ENCODE data around the gene CPT2. TPM values are rescaled to one million over a fixed set of nuclear protein-coding genes. Genes with fewer than 3 reads are reported as not detected.

The CPT2 gene
- total and polyA plus RNA-seq, 2 experiments from 2014 or later, result 15.2 to 16.2 TPM

GRCh38 chr1:53250325-53250724 lies 53.7 kb downstream of the CPT2 start:
- Histone ChIP-seq H3K4me3 (no peak overlapping the region), H4K20me1 (ENCODE audit: insufficient read depth) (no peaks in the 10 kb centered on the region), H3K4me2 (ENCODE audit: unreplicated experiment) (no peak overlapping the region), H3K9ac (no peak overlapping the region), H3K27me3 (replicated peaks; ENCODE audit: insufficient read depth) (no peaks in the 10 kb centered on the region), H3K9me3 (ENCODE audit: low read depth) (no peaks in the 10 kb centered on the region), H2AFZ (no peak overlapping the region), H3K27ac (no peak overlapping the region), H3F3A (ENCODE audit: insufficient read depth) (peaks cover 14% of the 10 kb centered on the region), H3K79me2 (ENCODE audit: insufficient read depth) (no peaks in the 10 kb centered on the region), H3K4me1 (ENCODE audit: insufficient read depth) (peaks cover 22% of the 10 kb centered on the region), H3K9me2 (ENCODE audit: insufficient read depth) (no peaks in the 10 kb centered on the region), H3K36me3 (ENCODE audit: low read depth) (no peaks in the 10 kb centered on the region)
- 93 to 95% methylated on average over 4 of the region's 4 CpGs for WGBS, 2 experiments (ENCODE audit: low coverage in 1 of 2, low lambda C conversion rate in 2 of 2, missing lambda C conversion rate in 2 of 2)
- in situ Hi-C loops (cut with MboI), result no loop called here
- no peak for TF ChIP-seq EZH2phosphoT487 (IDR thresholded peaks at IDR 0.05; ENCODE audit: insufficient read depth, low read depth)
- TF ChIP-seq EZH2 (IDR thresholded peaks at IDR 0.05; ENCODE audit: insufficient read depth, poor library complexity, severe bottlenecking), result no peak
- no peak for DNase-seq

GRCh38 chr1:53254011-53254640 lies 57.5 kb downstream of the CPT2 start:
- Histone ChIP-seq H3K27ac (peak overlapping the region; percentile 26; the same call in 1 of the 2 replicates), H3F3A (ENCODE audit: insufficient read depth) (peaks cover 5% of the 10 kb centered on the region; the same call in 1 of the 2 replicates), H3K4me1 (ENCODE audit: insufficient read depth) (peaks cover 16% of the 10 kb centered on the region; the same call in 1 of the 2 replicates), H4K20me1 (ENCODE audit: insufficient read depth) (no peaks in the 10 kb centered on the region), H3K79me2 (ENCODE audit: insufficient read depth) (no peaks in the 10 kb centered on the region), H3K9me3 (ENCODE audit: low read depth) (no peaks in the 10 kb centered on the region), H3K9ac (no peak overlapping the region), H2AFZ (peak overlapping the region; percentile 33), H3K4me2 (ENCODE audit: unreplicated experiment) (no peak overlapping the region), H3K9me2 (ENCODE audit: insufficient read depth) (no peaks in the 10 kb centered on the region), H3K36me3 (ENCODE audit: low read depth) (no peaks in the 10 kb centered on the region), H3K4me3 (no peak overlapping the region), H3K27me3 (replicated peaks; ENCODE audit: insufficient read depth) (no peaks in the 10 kb centered on the region)
- no peak for TF ChIP-seq EZH2phosphoT487 (IDR thresholded peaks at IDR 0.05; ENCODE audit: insufficient read depth, low read depth)
- TF ChIP-seq EZH2 (IDR thresholded peaks at IDR 0.05; ENCODE audit: insufficient read depth, poor library complexity, severe bottlenecking), result no peak
- WGBS, 2 experiments (ENCODE audit: low coverage in 1 of 2, low lambda C conversion rate in 2 of 2, missing lambda C conversion rate in 2 of 2), result 91 to 93% methylated on average over 4 of the region's 4 CpGs
- in situ Hi-C loops (cut with MboI), result no loop called here
- DNase-seq, result peak; percentile 32

GRCh38 chr1:53255031-53255430 lies 58.4 kb downstream of the CPT2 start:
- Histone ChIP-seq H3K27me3 (replicated peaks; ENCODE audit: insufficient read depth) (no peaks in the 10 kb centered on the region), H3K4me2 (ENCODE audit: unreplicated experiment) (no peak overlapping the region), H2AFZ (no peak overlapping the region), H3K36me3 (ENCODE audit: low read depth) (no peaks in the 10 kb centered on the region), H3K27ac (no peak overlapping the region), H3K9me2 (ENCODE audit: insufficient read depth) (no peaks in the 10 kb centered on the region), H4K20me1 (ENCODE audit: insufficient read depth) (no peaks in the 10 kb centered on the region), H3K9me3 (ENCODE audit: low read depth) (no peaks in the 10 kb centered on the region), H3K9ac (no peak overlapping the region), H3K4me3 (no peak overlapping the region), H3F3A (ENCODE audit: insufficient read depth) (peaks cover 5% of the 10 kb centered on the region; the same call in 1 of the 2 replicates), H3K4me1 (ENCODE audit: insufficient read depth) (peaks cover 16% of the 10 kb centered on the region; the same call in 1 of the 2 replicates), H3K79me2 (ENCODE audit: insufficient read depth) (no peaks in the 10 kb centered on the region)
- in situ Hi-C loops (cut with MboI), result no loop called here
- DNase-seq, result peak; percentile 29
- no peak for TF ChIP-seq EZH2 (IDR thresholded peaks at IDR 0.05; ENCODE audit: insufficient read depth, poor library complexity, severe bottlenecking)
- TF ChIP-seq EZH2phosphoT487 (IDR thresholded peaks at IDR 0.05; ENCODE audit: insufficient read depth, low read depth), result no peak
- WGBS, 2 experiments (ENCODE audit: low coverage in 1 of 2, low lambda C conversion rate in 2 of 2, missing lambda C conversion rate in 2 of 2), result 98 to 99% methylated on average over 4 of the region's 4 CpGs

GRCh38 chr1:53256511-53257453 lies 60.2 kb downstream of the CPT2 start:
- Histone ChIP-seq H3K27me3 (replicated peaks; ENCODE audit: insufficient read depth) (no peaks in the 10 kb centered on the region), H3K4me3 (no peak overlapping the region), H3K36me3 (ENCODE audit: low read depth) (no peaks in the 10 kb centered on the region), H3K9ac (no peak overlapping the region), H3K9me3 (ENCODE audit: low read depth) (no peaks in the 10 kb centered on the region), H3K79me2 (ENCODE audit: insufficient read depth) (no peaks in the 10 kb centered on the region), H2AFZ (no peak overlapping the region), H4K20me1 (ENCODE audit: insufficient read depth) (no peaks in the 10 kb centered on the region), H3K27ac (no peak overlapping the region), H3K4me1 (ENCODE audit: insufficient read depth) (peaks cover 16% of the 10 kb centered on the region; the same call in 1 of the 2 replicates), H3K4me2 (ENCODE audit: unreplicated experiment) (no peak overlapping the region), H3K9me2 (ENCODE audit: insufficient read depth) (no peaks in the 10 kb centered on the region), H3F3A (ENCODE audit: insufficient read depth) (peaks cover 5% of the 10 kb centered on the region; the same call in 1 of the 2 replicates)
- DNase-seq, result no peak
- no peak for TF ChIP-seq EZH2 (IDR thresholded peaks at IDR 0.05; ENCODE audit: insufficient read depth, poor library complexity, severe bottlenecking)
- no peak for TF ChIP-seq EZH2phosphoT487 (IDR thresholded peaks at IDR 0.05; ENCODE audit: insufficient read depth, low read depth)
- WGBS, 2 experiments (ENCODE audit: low coverage in 1 of 2, low lambda C conversion rate in 2 of 2, missing lambda C conversion rate in 2 of 2), result 95 to 97% methylated on average over 11 of the region's 11 CpGs
- in situ Hi-C loops (cut with MboI), result no loop called here

Measured in GM23248 (cell line).